ENCODE measurements around the gene GATM.
"Not testable (repeated sequence)": the region's sequence is repeated elsewhere in the genome, so short reads cannot be mapped to it uniquely, and the experiment has no call there.

Gene GATM

DNA sequence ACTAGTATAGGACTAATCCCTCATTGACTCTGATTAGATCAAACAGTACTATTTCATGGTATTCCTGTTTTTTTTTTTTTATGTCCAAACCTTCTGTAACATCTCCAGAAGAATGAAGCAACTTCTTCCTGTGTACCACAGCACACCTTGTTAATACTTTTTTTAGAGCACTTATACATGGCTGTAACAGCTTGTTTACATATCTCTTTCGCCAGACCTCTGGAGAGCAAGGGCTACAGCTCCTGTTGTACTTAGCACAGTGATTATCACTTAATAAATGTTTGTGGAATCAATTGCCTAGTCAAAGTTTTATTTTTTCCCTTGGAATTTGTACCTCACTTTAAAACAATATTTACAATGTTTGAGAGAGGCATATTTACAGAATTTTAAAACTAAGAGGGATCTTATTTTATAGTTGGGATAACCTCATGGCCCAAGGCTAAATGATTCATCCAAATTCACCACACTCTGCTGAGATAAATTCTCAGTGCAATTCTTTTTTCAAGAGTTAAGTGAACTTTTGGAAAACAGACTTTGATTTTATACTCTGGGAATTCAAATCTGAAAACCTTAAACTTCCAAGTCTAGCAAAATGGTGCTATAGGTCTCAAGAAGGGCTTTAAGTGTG is 9.2 kb upstream of the GATM start:
- no peak for FAIRE-seq

DNA sequence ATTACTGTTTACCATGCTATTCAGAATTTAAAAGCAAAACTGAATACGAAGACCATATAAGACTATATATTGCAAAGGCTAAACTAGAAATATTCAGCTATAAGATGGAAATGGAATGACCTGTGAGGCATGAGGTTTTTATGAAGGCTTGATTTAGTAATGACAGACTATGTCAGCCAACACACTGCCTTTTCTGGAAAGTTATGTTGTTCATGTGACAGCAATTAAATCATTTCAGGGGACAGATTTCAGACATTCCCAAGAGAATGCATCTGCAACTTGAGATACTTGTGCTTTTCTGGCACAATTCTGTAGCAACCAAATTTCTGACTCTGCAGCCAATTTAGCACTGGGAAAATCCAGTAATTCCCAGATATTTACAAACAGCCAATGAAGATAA is 8.6 kb upstream of the GATM start:
- FAIRE-seq, result no peak

DNA sequence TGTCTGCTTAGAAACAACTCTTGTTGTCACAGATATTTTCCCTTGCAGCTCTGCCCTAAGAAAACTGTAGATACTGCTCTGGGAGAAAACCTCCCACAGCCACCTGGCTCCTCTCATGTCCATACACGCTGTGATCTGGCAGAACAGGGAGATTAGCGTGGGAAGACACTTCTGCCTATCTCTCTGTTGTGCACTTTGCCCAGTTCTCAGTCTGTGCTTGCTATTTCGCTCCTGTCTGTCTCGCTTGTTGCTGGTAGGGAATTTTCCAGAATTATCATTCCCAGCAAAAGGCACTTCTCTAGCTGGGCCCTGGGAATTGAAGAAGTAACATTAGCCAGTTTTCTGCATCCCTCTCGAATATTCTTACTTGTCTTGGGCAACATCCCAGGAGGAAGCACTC is 8.1 kb upstream of the GATM start:
- no peak for FAIRE-seq

GRCh38 chr15:45385590-45385989 is 7.2 kb upstream of the GATM start:
- FAIRE-seq, result no peak

- no peak for FAIRE-seq
Observed at GRCh38 chr15:45384700-45385099, 6.4 kb upstream of the GATM start.

DNA sequence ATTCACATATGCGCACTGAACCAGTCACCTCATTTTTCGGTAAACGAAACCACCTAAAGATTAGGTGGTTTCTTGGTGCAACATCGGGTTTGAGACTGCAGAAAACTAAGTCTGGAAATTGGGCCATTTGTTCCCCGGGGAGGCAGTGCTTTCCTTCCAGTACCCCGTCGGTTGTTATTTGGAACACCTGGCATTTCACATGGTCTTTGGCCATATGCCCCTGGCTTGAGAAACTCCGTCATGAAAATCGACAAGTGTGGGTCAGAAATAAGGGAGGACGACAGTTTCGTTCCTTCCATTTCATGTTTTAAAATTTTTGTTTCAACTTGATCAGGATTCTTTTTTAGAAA is 544 bp upstream of the GATM start:
- no peak for FAIRE-seq

DNA sequence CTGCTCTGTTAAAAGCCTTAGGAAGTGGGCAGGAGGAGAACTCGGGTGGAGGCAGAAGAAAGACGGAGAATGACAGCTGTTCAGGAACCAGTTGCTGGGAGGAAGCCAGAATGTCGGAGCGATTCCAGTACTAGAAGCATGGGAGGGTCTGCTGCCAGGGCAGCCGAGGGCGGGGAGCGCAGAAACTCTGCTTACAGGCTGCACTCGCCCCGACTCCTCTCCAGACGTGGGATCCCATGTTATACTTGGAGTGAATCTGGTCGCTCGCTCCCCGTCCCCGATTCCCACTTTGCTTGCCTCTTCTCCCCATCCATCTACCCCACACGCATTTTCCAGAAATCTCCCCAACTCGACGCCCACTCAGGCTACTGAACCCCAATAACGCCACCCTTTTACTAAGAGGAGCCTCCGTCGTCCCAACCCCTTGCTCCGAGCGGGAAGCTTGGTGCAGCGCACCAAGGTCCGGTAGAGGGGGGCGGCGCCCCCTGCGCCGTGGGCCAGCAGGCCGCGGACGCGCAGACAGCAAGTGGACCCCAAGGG is 665 bp downstream of the GATM start:
- no peak for FAIRE-seq

DNA sequence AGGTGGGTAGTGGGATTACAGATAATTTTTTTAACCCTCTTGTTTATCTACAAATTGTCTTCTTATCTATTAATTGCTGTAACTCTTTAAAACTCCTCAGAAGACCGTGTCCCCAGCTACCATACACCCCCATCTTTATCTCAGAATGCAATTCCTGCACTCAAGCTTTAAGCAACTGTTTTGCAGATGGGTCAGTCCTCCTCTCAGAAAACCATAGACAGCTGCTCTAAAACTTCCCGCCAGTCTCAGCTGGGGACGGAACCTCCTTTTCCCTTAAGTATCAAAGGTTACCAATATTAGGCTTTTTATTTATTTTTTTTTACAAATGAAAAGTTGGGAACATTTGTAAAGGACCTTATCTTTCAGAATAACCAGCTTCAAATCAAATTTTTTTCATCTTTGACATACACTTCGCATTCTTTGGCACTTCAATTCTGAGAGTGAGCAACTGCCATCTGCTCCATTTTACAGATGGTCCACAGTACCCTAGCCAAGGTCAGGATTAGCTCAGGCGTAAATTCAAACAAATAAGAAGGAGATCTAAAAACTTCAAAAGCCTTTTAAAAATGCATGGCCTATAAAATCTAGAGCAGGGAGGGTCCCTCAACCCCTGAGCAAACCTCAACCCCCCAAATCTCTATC is 1.3 kb downstream of the GATM start:
- FAIRE-seq, result no peak

- no peak for FAIRE-seq
Observed at GRCh38 chr15:45376300-45376928, 1.9 kb downstream of the GATM start.

DNA sequence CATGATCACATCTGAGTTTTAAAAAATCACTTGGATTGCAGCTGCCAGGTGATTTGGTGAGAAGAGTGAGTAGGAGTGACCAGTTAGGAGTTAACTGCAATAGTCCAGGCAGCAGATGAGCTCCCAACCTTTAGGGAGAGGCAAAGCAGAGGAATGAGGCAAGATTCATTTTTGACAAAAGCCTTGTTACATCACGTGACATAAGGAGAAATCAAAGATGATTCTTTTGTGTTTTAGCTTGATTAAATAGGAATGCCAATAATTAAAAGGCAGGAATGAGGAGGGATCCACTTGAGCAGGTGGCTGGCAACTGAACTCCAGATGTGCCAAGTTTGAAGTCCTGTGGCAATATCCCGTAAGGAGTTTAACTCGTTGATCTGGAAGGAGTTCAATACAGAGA is 2.5 kb downstream of the GATM start:
- FAIRE-seq, result no peak

GRCh38 chr15:45373976-45374375 is 4.4 kb downstream of the GATM start:
- no peak for FAIRE-seq

GRCh38 chr15:45372041-45372995 is 6.0 kb downstream of the GATM start:
- FAIRE-seq, result no peak

DNA sequence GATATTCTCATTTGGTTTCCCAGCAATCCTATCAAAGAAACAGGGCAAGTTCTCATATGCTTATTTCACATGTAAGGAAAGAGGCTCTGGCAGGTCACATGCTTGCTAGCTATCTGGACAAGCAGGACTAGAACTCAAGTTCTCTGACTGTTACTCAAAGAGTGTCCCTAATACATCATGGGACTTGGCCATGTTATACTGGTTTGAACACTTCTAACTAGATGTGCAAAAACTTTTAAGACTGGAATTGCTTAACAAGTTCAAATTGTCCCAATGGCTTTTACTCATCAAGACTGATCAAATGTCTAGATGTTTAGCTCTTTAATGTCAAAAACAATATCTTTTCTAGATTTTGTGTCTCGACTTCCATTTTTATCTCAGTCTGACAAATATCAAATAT is 6.8 kb downstream of the GATM start:
- FAIRE-seq, result no peak

GRCh38 chr15:45370042-45370441 is 8.3 kb downstream of the GATM start:
- FAIRE-seq, result not testable (repeated sequence)

DNA sequence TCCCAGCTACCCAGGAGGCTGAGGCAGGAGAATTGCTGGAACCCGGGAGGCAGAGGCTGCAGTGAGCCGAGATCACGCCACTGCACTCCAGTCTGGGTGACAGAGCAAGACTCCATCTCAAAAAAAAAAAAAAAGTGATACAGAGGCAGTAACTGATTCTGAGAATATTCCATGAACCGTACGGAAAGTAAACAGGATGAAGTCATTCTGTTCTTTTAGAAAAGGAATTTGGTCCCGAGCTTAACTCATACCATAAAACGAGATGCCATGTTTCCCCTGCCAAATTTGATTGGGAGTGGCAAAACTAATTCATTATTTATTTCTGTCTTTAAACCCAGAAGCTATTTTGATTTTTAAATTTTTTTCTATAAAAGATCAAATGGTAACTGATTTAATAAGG is 11.1 kb downstream of the GATM start:
- not testable (repeated sequence) for FAIRE-seq

GRCh38 chr15:45364271-45364670 is 14.1 kb downstream of the GATM start:
- FAIRE-seq, result no peak

DNA sequence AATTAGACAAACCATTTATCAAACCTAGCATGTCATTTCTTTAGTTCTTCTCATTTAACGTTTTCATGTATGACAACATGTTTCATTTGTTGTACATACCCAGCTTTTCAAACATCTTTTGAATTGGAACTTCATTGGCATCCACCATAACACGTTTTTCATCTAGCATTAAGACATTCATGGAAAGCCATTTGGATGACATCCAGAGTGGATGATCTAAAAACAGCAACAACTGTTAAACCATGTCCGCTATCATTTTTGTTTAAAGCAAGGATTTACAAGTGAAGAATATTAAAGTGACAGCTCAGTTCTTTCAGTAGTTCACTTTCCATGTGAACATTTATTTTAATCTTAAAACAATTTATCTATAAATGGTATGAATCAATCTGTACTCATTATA is 14.5 kb downstream of the GATM start:
- FAIRE-seq, result no peak

GRCh38 chr15:45363334-45363733 is 15.0 kb downstream of the GATM start:
- FAIRE-seq, result no peak

DNA sequence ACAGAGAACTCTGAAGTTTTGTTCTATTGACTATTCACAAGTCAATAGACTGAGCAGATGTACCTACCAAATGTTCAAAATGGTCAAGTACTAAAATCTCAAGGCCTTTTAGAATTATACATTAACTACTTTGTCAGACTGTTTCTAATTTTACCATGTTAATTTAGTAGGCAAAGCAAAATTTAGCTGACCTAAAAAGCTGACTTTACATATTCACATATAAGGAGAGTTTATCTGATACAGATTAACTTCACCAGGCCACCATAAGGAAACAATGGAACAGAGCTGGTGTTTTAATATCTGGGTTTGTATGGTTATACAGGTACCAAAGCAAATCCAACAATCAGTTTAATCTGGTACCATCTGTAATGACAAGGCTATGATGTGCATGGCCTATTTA is 15.9 kb downstream of the GATM start:
- no peak for FAIRE-seq

- FAIRE-seq, result no peak
Observed at GRCh38 chr15:45361878-45362277, 16.5 kb downstream of the GATM start.

- no peak for FAIRE-seq
Observed at GRCh38 chr15:45355860-45356259, 22.5 kb downstream of the GATM start.

GRCh38 chr15:45354711-45355110 is 23.6 kb downstream of the GATM start:
- FAIRE-seq, result no peak

- no peak for FAIRE-seq
Observed at GRCh38 chr15:45351227-45351626, 27.1 kb downstream of the GATM start.
